COR-L47 (cell line): ENCODE results near the gene SLC35B2.

ENCODE experiments used
- DNase-seq: peaks from one replicate; lab custom pipeline; 2025; lab: John Stamatoyannopoulos, UW

Gene SLC35B2, protein sequence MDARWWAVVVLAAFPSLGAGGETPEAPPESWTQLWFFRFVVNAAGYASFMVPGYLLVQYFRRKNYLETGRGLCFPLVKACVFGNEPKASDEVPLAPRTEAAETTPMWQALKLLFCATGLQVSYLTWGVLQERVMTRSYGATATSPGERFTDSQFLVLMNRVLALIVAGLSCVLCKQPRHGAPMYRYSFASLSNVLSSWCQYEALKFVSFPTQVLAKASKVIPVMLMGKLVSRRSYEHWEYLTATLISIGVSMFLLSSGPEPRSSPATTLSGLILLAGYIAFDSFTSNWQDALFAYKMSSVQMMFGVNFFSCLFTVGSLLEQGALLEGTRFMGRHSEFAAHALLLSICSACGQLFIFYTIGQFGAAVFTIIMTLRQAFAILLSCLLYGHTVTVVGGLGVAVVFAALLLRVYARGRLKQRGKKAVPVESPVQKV

DNA sequence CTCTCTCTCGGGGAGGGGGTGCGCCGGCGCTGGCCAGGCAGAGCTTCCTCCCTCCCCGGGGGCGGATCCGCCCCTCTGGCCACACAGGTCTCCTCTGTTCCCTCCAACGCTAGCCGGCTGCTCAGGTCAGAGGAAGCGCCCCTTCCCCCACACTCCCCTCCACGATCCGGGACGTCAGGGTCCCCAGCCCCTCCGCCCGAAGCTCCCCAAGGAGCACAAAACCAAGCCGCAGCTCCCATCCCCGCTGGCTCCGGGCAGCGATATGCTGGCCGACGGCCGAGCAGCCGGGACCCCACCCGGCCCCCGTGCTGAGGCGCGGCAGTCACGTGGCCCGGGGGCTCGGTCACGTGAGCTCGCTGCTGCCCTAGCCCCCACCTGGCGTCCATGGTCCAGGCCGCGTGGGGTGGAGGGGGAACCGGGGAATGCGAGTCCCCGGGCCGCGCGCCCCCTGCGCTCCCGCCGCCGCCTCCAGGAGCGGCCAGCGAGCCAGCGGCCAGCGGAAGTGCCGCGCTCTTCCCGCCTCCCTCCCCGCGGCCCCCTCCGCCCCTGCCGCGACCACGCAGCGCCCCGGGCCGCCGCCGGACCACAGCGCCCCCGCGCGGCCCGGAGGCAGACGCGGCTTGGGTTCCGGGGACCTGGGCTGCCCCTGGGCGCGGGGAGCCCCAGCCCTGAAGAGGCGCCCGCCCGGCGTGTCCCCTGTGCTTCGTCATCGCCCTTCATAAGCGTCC is at the start of gene SLC35B2:
SLC35B2 (minus strand) TSS at position 504 of the 728 bp plus-strand sequence; CDS start at position 386, 118 bp downstream.
- DNase-seq, result peak; percentile 76

DNA sequence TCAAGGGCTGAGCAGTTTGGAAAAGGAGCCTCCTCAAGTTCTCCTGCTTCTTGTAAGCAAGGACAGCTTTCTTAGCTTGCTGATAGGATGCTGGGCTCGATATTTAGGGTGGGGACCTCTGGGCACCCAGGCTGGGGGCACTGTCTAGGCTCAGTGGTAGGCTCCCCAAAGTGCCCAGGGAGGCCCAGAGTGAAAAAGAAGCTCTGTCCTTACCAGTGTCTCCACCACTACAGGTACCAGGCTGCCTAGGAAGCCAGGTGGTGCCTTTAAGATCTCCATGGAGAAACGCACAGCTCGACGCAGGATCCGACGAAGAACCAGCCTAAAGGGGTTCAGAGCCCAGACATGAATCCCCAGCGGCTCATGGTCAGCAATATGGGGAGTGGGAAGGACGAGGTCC is 49.4 kb upstream of the SLC35B2 start:
- DNase-seq, result no peak

DNA sequence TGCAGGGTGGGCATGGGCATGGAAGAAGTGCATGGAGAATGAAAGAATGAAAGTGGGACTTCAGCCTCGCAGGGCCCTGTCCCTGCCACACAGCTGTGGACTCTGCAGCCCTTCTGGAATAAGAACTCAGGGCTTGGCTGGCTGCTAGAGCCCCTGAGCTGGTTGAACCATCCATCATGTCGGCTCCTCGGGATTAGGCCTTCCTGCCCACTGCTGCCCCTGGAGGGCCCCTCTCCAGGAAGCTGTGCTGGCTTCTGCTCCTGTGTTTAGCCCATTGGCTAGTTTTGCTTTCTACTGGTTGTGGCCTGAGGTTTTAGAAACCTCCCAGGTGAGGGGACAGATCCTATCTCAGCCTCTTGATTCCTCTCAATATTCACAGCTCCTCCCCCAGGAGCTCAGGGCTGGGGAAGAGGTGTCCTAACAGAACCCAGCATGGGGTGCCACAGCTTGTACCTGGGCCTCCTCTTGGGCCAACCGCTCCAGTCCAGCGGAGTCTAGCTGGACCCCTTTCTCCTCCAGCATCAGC is 47.9 kb upstream of the SLC35B2 start:
- no peak for DNase-seq

DNA sequence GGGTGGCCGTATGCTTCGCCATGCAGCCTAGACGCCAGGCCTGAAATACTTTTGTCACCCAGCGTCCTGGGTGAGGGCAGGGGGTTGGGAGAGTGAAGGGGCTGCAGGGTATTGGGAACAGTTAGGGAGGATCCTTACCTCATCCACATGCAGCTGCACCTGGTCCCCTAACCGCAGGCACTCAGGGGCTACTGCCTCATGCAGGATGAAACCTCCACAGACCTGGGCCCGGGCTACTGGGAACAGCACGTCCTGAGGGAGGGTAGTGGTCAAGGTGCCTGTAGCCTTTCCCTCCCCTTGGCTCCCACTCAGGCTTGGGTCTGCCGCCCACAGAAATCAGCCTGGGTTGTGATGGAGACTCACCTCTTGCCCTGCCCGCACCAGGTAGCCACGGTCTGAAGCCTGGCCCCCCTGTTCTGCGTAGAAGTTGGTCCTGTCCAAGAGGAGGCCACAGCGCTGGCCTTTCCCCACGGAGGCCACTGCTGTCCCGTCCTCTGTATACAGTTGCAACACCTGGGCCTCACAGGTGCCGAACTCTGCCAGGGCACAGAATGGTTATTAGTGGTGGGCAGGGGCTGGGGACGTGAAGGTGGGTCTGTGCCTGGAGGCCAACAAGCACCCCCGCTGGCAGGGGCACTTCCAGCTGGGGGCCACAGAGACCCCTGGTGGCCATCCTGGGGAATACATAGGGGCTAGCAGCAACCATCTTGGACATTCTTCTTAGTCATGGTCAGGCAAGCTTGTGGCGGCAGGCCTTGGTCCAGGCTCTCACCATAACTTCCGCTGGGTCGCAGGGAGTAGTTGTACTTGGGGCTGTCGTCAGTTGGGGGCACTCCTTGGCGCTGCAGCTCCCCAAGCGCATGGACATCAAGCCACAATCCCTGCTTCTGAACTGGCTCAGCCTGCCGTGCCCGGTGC is 47.2 kb upstream of the SLC35B2 start:
- DNase-seq, result no peak

DNA sequence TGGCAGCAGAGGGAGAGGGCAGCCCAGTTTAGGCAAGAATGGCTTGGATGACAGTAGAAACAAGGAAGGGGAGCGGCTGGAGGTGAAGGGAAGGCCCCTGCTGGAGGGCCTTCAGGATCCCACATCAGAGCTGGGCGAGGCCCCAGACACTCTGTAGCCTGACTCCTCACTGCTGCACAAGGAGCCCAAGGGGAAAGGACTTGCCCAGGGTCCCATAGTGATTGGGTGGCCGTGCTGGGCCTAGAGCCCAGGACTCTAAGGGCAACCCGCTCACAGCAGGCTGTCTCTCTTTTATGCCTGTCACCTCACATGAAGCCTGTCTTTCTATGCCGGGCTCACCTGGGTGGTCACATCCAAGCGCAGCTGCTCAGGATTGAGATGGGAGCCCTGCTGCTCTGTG is 46.5 kb upstream of the SLC35B2 start:
- no peak for DNase-seq

DNA sequence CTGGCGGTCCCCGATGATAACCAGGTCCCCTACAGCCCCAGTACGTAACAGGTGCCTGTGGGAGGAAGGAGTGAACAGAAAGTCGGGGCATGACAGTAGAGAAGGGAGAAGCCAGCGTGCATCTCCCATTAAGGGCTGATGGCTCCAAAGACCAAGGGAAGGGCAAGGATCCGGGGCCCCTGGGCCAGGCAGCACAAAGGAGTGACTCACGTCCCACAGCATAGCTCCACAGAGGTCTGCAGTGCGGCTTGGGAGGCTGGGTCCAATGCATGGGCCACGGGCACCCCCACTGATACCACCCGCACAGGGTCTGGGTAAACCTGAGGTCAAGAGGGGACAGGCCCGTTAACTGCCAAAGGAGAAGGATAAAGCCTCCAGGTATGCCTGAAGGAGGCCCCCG is 45.5 kb upstream of the SLC35B2 start:
- DNase-seq, result no peak

DNA sequence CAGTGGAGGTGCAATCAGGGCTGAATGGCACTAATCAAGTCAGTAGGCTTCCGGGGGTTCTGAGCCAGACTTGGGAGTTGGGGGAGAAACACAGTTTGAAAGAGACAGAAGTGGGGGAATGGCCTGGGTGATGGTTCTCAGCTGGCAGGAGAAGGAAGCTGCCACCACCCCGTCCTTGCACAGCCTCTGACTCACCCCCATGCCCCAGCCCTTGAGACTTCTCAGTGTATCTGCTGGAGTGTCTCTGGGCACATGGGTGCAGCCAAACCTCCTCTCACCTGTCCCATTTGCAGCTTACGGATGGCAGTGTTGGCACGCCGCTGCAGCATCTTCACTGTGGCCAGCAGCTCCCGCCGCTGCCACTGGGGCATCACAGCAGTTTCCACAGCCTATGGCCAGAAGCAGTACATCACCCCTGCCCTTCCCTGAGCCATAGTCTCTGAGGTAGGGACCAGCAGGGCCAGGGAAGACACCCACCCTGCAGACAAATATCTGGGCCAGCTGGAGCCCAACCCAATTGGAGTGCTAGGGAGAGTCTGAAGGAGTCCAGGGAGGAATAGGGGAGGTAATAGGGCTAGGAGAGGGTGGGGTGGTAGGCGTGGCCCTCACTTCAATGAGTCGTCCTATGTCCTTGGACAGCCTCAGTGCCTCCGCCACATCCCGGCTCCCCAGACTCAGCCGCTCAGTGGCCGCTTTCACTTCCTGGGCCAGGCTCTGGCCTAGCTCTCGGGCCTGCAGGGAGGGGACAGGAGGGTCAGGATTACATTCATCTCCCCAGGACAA is 44.6 kb upstream of the SLC35B2 start:
- no peak for DNase-seq

DNA sequence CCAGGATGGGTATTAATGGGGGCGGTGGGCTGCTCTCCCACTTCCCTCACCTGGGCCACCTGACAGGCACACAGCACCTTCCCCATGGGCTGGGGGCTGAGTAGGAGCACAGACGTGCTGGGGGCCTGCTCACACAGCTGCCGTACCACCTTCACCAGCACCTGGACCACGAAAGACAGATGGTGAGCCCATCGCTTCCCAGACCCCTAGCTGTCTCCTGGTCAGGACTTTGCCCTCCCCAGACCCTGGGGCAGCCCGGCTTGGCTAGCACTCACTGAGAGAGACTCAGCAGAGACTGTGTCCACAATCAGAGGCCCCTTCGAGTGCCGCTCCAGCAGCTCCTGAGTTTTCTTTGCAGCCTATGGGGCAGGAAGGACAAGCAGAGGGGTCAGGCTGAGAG is 43.8 kb upstream of the SLC35B2 start:
- no peak for DNase-seq

DNA sequence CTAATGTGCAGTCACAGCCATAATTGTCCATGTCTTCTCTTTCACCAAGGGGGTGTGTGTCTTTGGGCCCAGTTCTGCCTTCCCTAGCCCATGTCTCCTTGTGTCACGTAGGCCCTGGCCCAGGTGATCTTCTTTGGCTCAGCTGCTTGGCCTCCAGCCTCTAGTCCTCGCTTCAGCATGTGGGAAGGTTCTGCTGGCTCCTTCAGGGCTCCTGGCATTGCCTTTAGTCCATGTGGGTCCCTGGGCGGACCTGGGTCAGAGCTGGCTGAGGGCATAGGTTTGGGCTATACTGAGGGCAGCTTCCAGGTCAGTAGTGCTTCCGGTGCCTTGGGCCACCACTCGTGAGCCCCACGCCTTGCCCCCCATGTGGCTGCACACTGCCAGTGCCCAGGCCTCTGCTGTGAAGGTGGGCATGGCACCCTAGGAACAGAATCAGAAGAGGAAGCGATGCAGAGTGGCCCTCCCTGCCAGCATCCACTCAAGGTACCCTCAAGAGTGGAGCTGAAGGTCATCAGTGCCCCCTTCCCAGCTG is 43.0 kb upstream of the SLC35B2 start:
- no peak for DNase-seq

DNA sequence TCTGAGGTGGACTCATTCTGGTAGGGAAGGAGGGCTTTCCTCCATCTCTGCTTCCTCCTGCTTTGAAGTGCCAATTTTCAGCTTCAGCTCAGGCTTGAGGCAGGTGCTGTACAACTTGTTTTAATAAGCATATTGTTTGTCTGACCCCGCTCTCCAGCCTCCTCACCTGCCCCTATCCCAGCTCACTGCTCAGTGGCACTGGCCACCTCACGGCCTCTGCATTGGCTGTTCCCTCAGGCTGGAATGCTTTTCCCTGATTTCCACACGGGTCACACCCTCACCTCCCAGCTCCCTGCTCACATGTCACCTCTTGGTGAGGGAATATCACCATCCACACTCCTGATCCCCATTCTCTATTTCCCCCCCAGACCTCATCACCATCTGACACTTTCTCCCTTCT is 41.5 kb upstream of the SLC35B2 start:
- DNase-seq, result no peak

DNA sequence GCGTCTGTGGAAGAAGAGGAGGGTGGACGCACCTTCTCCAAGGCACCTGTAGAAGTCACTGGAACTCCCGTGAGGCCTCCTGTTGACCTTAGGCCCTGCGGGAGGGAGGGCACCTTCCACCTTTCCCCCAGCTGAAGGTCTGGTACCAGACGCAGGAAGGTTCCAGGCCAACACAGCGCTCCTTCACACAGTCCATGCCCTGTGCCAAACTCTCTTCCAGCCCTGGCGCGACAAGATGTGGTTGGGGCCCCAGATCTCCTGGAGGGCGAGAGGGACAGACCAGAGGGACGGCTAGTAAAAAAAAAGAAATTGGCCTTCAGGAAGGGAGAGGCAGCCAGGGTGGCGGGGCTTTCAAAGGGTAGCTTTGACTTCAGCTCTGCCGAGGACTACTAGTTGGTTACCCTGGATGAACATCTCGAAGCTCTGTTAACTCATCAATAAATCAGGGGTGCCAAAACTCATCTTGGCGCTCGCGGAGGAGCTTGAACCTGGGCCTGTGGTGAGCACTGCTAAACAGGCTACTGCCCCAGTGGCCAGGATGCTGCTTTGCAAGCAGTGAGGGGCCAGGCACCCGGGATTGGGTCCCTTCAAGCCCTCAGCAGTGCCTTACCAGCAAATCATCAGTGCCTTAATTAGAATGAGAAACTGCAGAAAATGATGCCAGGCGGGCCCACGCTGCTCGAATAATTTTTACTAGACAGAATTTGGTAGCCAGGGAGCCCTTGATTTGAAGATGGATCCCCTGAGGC is 40.9 kb upstream of the SLC35B2 start:
- no peak for DNase-seq

DNA sequence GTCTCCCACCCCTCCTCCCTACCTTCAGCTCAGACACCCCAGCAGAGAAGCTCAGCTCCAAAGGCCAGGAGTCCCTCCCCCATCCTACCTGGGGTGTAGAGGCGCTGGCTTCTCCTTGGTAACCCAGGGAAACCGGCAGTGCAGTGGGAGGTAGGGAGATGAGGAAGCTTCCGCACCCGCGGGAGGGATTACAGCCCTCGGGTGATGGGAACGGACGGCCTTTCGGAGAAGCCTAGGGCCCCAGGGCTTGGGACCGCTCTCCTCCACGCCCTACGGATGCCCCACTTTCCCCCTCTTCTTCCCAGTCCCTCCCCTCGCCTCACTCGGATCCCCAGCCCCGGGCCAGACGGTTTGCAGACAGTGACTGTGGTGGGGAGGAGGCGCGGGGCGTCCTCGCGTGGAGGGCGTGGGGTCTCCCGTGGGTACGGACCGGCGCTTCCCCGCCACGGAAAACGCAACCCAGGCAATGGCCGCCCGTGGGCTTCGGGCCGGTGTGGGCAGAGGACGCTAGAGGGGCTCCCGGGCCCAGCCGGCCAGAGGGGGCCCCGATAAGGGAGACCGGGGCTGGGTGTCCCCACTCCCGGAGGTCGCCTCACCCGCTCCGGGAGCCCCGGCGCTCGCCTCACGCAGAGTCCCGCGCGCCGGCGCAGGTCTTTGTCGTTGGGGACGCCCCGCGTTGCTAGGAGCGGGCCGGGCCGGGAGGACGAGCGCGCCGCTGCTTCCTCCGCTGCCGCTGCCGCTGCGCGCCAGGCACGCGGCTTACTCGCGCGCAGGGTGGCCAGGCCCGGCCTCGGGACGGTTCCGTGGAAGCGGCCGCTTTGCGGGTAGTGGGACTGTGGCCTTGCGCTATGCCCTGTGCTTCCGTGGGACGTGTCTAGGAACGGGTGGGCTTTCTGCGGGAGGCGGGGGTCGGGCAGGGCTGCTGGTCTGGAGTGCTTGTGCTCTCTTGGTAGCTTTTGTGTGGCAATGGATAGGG is 40.0 kb upstream of the SLC35B2 start:
- DNase-seq, result peak; percentile 32

DNA sequence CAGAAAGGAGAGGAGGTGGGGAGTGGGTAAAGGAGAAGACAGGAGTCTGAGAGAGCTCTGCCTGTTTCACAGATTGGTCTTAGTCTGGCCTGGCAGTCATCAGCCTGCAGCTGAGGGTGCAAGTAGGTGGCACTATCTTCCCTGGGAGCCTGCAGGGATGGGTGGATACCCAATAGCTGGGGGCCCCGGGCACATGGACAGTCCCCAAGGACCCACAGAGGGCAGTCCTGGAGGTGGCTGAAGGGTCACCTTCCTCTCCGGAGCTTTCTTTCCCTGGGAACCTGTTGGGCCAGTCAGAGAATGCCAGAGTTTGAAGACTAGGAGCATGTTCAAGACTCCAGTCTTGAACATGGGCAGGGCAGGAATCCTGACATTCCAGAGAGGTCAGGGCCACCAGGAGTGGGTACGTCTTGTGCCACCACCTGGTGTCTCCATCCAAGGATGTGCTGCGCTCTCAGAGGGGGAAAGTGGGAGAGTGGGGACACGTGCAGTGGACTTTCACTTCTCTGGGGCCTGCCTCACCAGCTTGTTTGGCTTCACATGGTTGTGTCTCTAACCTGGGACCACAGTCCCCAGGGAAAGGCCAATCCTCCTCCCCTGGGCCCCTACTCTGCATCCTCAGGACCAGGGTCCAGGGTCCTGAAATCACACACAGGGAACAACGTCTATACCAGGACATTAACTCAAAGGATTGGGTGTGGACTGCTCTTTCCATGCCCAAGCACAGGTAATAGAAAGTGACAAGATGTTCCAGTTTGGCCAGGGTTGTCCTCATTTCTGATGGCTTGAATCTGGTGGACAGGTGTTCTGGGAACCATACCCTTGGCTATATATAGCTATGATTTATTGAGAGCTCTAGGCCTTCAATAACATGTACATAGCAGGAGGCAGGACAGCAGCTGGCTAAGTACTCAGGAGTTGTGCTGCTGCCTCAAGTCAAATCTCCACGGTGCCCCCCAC is 37.8 kb upstream of the SLC35B2 start:
- no peak for DNase-seq

DNA sequence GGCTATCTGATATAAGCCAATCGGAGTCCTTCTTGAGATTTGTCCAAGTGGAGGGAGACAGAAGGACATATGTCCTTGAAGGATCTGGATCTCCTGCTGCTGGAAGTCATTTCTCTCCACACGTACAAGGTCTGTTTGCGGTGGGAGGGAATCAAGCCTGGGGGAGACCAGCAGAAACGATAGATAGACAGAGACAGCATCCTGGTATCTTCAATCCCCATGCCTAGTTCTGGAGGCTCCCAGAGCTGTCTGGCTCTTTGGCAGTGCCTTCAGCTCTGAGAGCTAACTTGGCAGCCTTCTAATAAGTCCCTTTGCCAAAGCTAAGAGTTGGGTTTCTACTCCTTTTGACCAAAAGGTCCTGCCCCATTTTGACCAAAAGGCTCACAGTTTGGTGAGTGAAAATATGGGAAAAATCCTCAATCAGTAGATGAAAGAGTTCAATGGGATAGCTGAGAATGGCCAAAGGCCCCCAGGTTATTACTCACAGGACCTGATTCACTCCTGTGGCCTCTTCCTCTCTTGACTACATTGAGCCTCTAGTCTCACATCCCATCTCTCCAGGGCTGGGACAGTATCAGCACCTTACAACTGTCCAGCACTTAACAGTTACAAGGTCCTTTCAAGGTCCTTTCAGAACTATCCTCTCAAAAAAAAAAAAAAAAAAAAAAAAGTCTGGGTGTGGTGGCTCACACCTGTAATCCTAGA is 35.5 kb upstream of the SLC35B2 start:
- DNase-seq, result no peak

DNA sequence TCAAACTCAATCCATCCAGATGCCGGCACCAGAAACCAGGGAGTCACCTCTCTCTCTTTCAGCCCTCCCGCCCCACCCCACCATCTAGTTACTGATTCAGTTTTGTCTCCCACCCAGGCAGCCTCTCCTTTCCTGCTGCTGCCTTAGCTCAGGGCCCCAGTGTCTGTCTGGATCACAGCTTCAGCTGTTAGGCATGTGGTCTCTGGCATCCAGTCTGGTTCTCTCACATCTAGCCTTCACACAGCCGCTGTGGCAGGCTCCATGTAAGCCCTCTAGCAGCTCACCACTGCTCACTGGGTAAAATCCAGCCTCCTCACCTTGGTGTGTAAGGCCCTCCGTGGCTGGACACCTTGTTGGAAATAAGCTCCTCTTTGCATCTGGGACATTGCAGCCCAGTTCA is 34.5 kb upstream of the SLC35B2 start:
- no peak for DNase-seq

DNA sequence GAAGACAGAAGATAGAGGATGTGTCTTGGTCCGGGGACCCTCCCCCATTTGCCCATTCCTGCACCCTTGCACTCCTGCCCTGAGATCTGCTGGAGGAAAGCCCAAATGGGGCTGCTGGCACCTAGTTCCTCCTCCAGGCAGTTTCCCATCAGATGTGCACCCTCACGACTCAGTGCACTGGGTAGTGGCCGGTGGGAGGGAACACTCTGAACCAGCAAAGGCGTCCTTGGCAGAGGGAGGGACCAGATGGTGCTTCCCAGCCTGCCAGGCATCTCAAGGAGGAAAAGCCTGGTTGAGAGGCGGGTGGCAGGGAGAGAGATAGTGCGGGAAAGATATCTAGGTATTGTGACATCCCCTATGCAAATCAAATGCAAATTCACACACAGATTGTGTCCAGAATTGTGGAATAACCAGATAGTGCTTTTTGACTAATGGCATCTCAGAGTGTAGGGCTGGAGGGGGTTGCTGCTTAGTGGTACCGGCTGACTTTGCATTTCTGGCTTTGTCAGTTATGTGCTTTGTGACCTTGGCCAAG is 32.5 kb upstream of the SLC35B2 start:
- no peak for DNase-seq

DNA sequence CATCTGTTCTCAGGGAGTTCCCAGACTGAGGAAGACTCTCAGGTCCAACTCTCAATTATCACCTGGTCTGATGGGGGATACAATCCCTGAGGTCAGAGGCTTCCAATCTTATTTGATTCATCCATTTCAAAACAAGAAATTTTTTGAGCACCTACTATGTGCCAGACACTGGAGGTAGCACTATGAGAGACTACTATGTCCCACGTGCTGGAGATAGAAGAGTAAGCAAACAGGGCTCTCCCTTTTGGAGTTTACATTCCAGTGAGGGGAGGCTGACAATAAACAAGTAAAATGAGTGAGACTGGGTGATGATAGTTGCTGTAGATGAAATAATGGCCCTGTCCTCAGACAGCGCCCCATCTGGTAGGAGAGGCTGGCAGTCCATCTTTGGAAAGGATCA is 29.4 kb upstream of the SLC35B2 start:
- DNase-seq, result no peak
